Vagina (tissue), 2 donors: ENCODE results near the gene NTRK1. TPM values are rescaled to one million over a fixed set of nuclear protein-coding genes. Genes with fewer than 3 reads are reported as not detected.

Experiments
- DNase-seq, 2 donors: peaks; one replicate each; pipeline ENCODE4 v3.0.0-alpha.2; 2017; ENCODE audit errors: extremely low spot score in 2 of 2
- H3K27ac ChIP-seq: fragments of 200-600 bp; sonication (generic); one replicate; pipeline ENCODE4 v1.5.1; 2019
- H3K27me3 ChIP-seq: fragments of 200-600 bp; sonication (generic); one replicate; pipeline ENCODE4 v1.5.1; 2019
- H3K36me3 ChIP-seq, 2 donors: fragments of 200-600 bp; sonication (generic); one replicate each; pipeline ENCODE4 v1.5.1; 2017 to 2019
- H3K4me1 ChIP-seq: fragments of 200-600 bp; sonication (generic); one replicate; pipeline ENCODE4 v1.5.1; 2019
- H3K4me3 ChIP-seq, 2 donors: fragments of 200-600 bp; sonication (generic); 1 replicate in 1 of 2; 2 replicates in 1 of 2; pipeline ENCODE4 v1.5.1; 2016 to 2019
- H3K9me3 ChIP-seq: fragments of 200-600 bp; sonication (generic); one replicate; pipeline ENCODE4 v1.5.1; 2019
- POLR2A ChIP-seq, 2 donors: fragments of 450-650 bp; IDR thresholded peaks; one replicate each; pipeline ENCODE4 v1.6.1; 2017; ENCODE audit warnings: antibody characterized with exemption in 2 of 2, mild to moderate bottlenecking in 2 of 2, moderate library complexity in 2 of 2
- POLR2AphosphoS5 ChIP-seq, 2 donors: sonication (generic); formaldehyde crosslinking; IDR thresholded peaks; one replicate each; pipeline ENCODE4 v1.9.0; 2017; ENCODE audit warnings: antibody characterized with exemption in 2 of 2, mild to moderate bottlenecking in 2 of 2, low read depth in 1 of 2; ENCODE audit not compliant: insufficient read depth in 1 of 2
- intact Hi-C: fragments of 100-400 bp; cut with DNase I; formaldehyde crosslinking; loops from one replicate; pipeline ENCODE4 v1.15.1; 2023
- total RNA-seq: library from RNA; depleted of rRNA; stranded (reverse); fragments of >200 nt; gene quantifications from one replicate; pipeline ENCODE4 v1.2.3, GENCODE V29; 2016
- TF ChIP-seq, protein P1 (sequence below), 3 experiments: fragments of 450-650 bp in 2 of 3; fragments of 200-600 bp in 1 of 3; sonication (generic) in 1 of 3; IDR thresholded peaks; one replicate each; pipeline ENCODE4 v1.5.1; 2017 to 2019; ENCODE audit warnings: antibody characterized with exemption in 3 of 3, mild to moderate bottlenecking in 2 of 3, moderate library complexity in 2 of 3

NTRK1 gene
- total RNA-seq, 1 donor from 2014 or later, result 2.9 TPM

GRCh38 chr1:156892190-156893047 lies 31.8 kb downstream of the NTRK1 start:
- peak in 1 of 2 donors; percentile 94 for DNase-seq

GRCh38 chr1:156893048-156893953 lies 32.6 kb downstream of the NTRK1 start, which contains the start of gene PEAR1:
Gene PEAR1, plus strand, starts transcription at chr1:156893718. Its CDS starts 10,209 bp downstream, at chr1:156903927.
- Histone ChIP-seq H3K27ac (peak within 1 kb of the TSS; percentile 89), H3K27me3 (no peaks in the 10 kb centered on the region), H3K4me3 (peak within 1 kb of the TSS; percentile 44 to 54), H3K4me1 (peaks cover 37% of the 10 kb centered on the region), H3K36me3 (no peaks in the 10 kb centered on the region), H3K9me3 (no peaks in the 10 kb centered on the region)
- DNase-seq, result no peak
- intact Hi-C loops, result no loop called here
- TF ChIP-seq POLR2AphosphoS5 (IDR thresholded peaks at IDR 0.05; ENCODE audit: insufficient read depth in 1 of 2, low read depth in 1 of 2) (peak in 1 of 2 donors; percentile 64), POLR2A (IDR thresholded peaks at IDR 0.05) (no peak)
- TF ChIP-seq, protein P1, sequence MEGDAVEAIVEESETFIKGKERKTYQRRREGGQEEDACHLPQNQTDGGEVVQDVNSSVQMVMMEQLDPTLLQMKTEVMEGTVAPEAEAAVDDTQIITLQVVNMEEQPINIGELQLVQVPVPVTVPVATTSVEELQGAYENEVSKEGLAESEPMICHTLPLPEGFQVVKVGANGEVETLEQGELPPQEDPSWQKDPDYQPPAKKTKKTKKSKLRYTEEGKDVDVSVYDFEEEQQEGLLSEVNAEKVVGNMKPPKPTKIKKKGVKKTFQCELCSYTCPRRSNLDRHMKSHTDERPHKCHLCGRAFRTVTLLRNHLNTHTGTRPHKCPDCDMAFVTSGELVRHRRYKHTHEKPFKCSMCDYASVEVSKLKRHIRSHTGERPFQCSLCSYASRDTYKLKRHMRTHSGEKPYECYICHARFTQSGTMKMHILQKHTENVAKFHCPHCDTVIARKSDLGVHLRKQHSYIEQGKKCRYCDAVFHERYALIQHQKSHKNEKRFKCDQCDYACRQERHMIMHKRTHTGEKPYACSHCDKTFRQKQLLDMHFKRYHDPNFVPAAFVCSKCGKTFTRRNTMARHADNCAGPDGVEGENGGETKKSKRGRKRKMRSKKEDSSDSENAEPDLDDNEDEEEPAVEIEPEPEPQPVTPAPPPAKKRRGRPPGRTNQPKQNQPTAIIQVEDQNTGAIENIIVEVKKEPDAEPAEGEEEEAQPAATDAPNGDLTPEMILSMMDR (IDR thresholded peaks at IDR 0.05), result no peak

More at GRCh38 chr1:156892190-156893047, 31.8 kb downstream of the NTRK1 start:
- Histone ChIP-seq H3K36me3 (no peaks in the 10 kb centered on the region), H3K27me3 (no peaks in the 10 kb centered on the region), H3K4me3 (peak overlapping the region; percentile 44 to 54), H3K4me1 (peaks cover 32% of the 10 kb centered on the region), H3K27ac (peak overlapping the region; percentile 89), H3K9me3 (no peaks in the 10 kb centered on the region)
- TF ChIP-seq POLR2AphosphoS5 (IDR thresholded peaks at IDR 0.05; ENCODE audit: insufficient read depth in 1 of 2, low read depth in 1 of 2) (peak; percentile 66 to 74), POLR2A (IDR thresholded peaks at IDR 0.05) (no peak)
- TF ChIP-seq, protein P1 (IDR thresholded peaks at IDR 0.05), result peak; percentile 52 to 90 (median 84)
- intact Hi-C loops, result no loop called here

- Histone ChIP-seq H3K27ac (peak overlapping the region; percentile 89), H3K27me3 (no peaks in the 10 kb centered on the region), H3K9me3 (no peaks in the 10 kb centered on the region), H3K36me3 (no peaks in the 10 kb centered on the region), H3K4me1 (peaks cover 37% of the 10 kb centered on the region), H3K4me3 (peak overlapping the region; percentile 44 to 54)
- TF ChIP-seq, protein P1 (IDR thresholded peaks at IDR 0.05), result no peak
- no peak for TF ChIP-seq POLR2AphosphoS5 (IDR thresholded peaks at IDR 0.05; ENCODE audit: insufficient read depth in 1 of 2, low read depth in 1 of 2)
- no peak for TF ChIP-seq POLR2A (IDR thresholded peaks at IDR 0.05)
- DNase-seq, result no peak
- intact Hi-C loops, result no loop called here
Measured at GRCh38 chr1:156894001-156894400, 33.3 kb downstream of the NTRK1 start.

GRCh38 chr1:156894711-156895454 lies 34.2 kb downstream of the NTRK1 start:
- TF ChIP-seq POLR2AphosphoS5 (IDR thresholded peaks at IDR 0.05; ENCODE audit: insufficient read depth in 1 of 2, low read depth in 1 of 2) (peak in 1 of 2 donors; percentile 48), POLR2A (IDR thresholded peaks at IDR 0.05) (no peak)
- no peak for DNase-seq
- Histone ChIP-seq H3K27ac (peak overlapping the region; percentile 89), H3K4me1 (peaks cover 45% of the 10 kb centered on the region), H3K9me3 (no peaks in the 10 kb centered on the region), H3K27me3 (no peaks in the 10 kb centered on the region), H3K36me3 (no peaks in the 10 kb centered on the region), H3K4me3 (peak overlapping the region; percentile 44 to 54)
- intact Hi-C loops, result no loop called here
